AG04450 (cell line): Measurements from ENCODE around the gene CAPN1. TPM values are rescaled to one million over a fixed set of nuclear protein-coding genes. Genes with fewer than 3 reads are reported as not detected.

ENCODE experiments used
- CTCF ChIA-PET: fragments of 300-600, 350-600 bp; formaldehyde crosslinking; extraction: SDS; loops from one replicate; lab custom pipeline; 2022; ENCODE audit warnings: antibody characterized with exemption, inconsistent platforms; lab: Charles Lee
- POLR2A ChIA-PET: fragments of 350-600 bp; formaldehyde crosslinking; extraction: SDS; loops from one replicate; lab custom pipeline; 2021; ENCODE audit warnings: antibody characterized with exemption, inconsistent platforms; lab: Yijun Ruan, JAX
- DNase-seq: peaks from one replicate; pipeline ENCODE4 v3.0.0-alpha.2; 2011; ENCODE audit warnings: low read depth, low spot score
- H3K27ac ChIP-seq: one replicate; pipeline ENCODE4 v1.5.1; 2012; ENCODE audit warnings: low read depth, low read length, control low read depth
- H3K27me3 ChIP-seq: one replicate; pipeline ENCODE4 v1.6.0; 2012; ENCODE audit warnings: low read length; ENCODE audit not compliant: control insufficient read depth, insufficient read depth
- H3K4me3 ChIP-seq: 2 replicates; pipeline ENCODE4 v1.5.1; 2011; ENCODE audit warnings: mild to moderate bottlenecking, low read depth, low read length, control low read depth
- H3K9me3 ChIP-seq: 2 replicates; pipeline ENCODE4 v1.5.1; 2012; ENCODE audit warnings: low read length; ENCODE audit not compliant: control insufficient read depth, insufficient read depth
- CTCF ChIP-seq: IDR thresholded peaks from 2 replicates; pipeline ENCODE4 v1.5.1; 2011; ENCODE audit warnings: low read depth, low read length, control low read depth, inconsistent platforms
- polyA plus RNA-seq: library from polyadenylated mRNA; depleted of rRNA; stranded (reverse); fragments of >200 nt; gene quantifications from 2 replicates; pipeline ENCODE4 v1.2.3, GENCODE V29; 2011

The CAPN1 gene
- polyA plus RNA-seq, 1 experiment = 84.1 TPM

GRCh38 chr11:65207918-65208784, 26.4 kb downstream of the CAPN1 start:
- H3K4me3 ChIP-seq = no peak overlapping the region
- H3K27me3 ChIP-seq = no peaks in the 10 kb centered on the region
- no peak for TF ChIP-seq CTCF
- H3K27ac ChIP-seq = no peak overlapping the region
- H3K9me3 ChIP-seq = no peaks in the 10 kb centered on the region; the same call in 1 of the 2 replicates
- CTCF ChIA-PET = interaction anchor here (1.2 kb wide), 1 partner anchor 17 kb away, joined by 3 read pairs; no protein-coding TSS in a partner anchor
- no peak for DNase-seq
- POLR2A ChIA-PET = no interaction called here

GRCh38 chr11:65208785-65209710, 27.3 kb downstream of the CAPN1 start:
- no peak overlapping the region for H3K27ac ChIP-seq
- no peak for TF ChIP-seq CTCF
- no peaks in the 10 kb centered on the region; the same call in 1 of the 2 replicates for H3K9me3 ChIP-seq
- DNase-seq = no peak
- no peaks in the 10 kb centered on the region for H3K27me3 ChIP-seq
- CTCF ChIA-PET = no interaction called here
- no peak overlapping the region for H3K4me3 ChIP-seq
- POLR2A ChIA-PET = no interaction called here

DNA sequence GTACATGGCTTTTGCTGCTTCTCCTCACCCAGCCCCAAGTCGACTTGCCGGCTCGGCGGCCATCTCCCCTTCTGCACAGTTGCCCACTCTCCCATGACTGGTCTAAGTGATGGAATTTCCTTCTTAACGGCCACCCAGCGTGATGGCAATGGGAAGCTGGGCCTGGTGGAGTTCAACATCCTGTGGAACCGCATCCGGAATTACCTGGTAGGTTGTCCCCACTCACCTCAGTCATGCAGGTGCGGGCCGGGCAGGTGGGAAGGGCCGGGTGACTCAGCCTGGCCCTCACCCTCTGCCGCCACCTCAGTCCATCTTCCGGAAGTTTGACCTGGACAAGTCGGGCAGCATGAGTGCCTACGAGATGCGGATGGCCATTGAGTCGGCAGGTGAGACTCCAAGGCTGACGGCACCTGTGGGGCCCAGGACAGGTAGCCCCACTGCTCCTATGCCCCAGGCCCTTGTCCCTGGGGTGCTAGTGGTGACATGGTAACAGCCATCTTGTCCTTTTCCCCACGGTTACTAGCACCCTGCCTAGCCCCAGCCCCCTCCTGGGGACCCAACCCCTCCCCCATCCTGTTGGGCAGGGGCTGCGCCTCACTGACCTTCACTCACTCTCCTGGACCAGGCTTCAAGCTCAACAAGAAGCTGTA, 28.1 kb downstream of the CAPN1 start:
- DNase-seq = no peak
- no peak for TF ChIP-seq CTCF
- CTCF ChIA-PET = interaction anchor here (0.5 kb wide), 1 partner anchor 51 kb away, joined by 3 read pairs; no protein-coding TSS in a partner anchor
- no peak overlapping the region for H3K27ac ChIP-seq
- no peaks in the 10 kb centered on the region for H3K27me3 ChIP-seq
- H3K9me3 ChIP-seq = no peaks in the 10 kb centered on the region; the same call in 1 of the 2 replicates
- POLR2A ChIA-PET = no interaction called here
- no peak overlapping the region for H3K4me3 ChIP-seq

DNA sequence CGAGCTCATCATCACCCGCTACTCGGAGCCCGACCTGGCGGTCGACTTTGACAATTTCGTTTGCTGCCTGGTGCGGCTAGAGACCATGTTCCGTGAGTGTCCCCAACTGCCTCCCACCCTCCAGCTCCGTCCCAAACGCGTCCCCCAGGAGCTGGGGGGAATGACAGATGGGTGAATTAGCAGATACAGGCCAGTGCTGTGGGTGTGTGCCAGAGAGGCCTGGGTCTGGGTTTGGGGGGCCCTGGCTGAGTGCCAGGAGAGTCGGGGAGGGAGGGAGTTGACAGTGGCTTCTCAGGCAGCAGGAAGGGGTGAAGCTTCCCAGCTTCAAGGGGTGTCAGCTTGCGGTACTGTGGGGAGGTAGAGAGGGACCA, 28.6 kb downstream of the CAPN1 start:
- H3K4me3 ChIP-seq = no peak overlapping the region
- H3K27ac ChIP-seq = no peak overlapping the region
- H3K9me3 ChIP-seq = no peaks in the 10 kb centered on the region; the same call in 1 of the 2 replicates
- TF ChIP-seq CTCF = no peak
- H3K27me3 ChIP-seq = no peaks in the 10 kb centered on the region
- ChIA-PET CTCF (interaction anchor here (0.5 kb wide), 1 partner anchor 50 kb away, joined by 3 read pairs; no protein-coding TSS in a partner anchor), POLR2A (no interaction called here)
- DNase-seq = no peak
